NCI-H2081 (cell line): Measurements from ENCODE around the gene AUTS2.

Source experiments
- DNase-seq, 2 experiments: peaks; one replicate each; lab custom pipeline; 2025; lab: John Stamatoyannopoulos, UW

Gene AUTS2

DNA sequence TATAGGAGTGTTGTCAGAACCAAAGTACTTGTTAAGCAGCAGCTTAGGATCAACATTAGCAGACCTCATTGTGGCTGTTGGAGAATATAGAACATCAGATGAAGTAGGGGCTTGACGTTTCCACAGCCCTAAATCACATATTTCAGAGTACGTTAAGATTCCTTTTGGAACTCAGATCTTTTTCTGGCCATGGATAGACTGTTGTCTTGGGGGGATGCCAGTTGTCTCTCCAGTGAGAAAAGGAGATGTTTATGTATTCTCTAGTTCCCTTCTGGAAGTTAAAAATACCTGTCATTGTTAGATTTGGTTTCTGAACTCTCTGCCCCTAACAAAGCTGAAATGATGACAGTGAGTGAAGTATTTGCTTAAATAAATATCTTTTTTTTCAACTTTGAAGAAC is 191.3 kb downstream of the AUTS2 start:
- DNase-seq: no peak

DNA sequence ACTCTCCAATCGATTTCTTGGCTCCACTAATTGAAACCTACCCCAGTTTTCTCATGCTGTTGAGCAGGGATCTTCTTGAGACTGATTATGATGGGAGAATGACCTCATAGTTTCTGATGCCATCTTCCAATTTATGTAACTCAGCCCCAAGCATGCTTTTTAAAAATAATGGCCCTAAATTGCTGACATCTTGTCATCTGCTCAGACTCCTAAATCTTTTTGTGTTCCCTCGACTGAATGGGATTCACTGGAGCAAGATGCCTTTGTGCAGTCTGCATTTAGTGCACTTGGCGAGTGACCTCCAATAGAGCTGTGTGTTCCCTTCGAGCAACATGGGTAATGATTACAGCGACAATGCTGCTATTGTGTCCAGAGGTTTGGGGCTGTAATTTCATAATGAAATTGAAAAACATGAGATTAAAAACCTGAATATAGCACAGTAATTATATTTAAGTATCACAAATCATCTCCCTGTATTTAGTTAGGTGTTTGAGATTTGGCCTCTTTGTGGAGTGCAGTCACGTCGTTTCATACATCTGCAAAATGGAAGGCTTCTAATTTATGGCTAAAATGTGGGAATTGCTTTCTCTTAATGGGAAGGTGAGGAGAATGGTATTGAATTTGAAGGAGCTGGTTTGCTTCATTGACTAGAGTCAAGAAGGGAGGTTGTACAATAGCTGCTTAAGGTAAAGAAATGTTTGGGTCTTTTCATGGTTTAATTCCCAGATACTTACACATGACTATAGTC is 192.9 kb downstream of the AUTS2 start:
- DNase-seq: peak; percentile 75 to 93

DNA sequence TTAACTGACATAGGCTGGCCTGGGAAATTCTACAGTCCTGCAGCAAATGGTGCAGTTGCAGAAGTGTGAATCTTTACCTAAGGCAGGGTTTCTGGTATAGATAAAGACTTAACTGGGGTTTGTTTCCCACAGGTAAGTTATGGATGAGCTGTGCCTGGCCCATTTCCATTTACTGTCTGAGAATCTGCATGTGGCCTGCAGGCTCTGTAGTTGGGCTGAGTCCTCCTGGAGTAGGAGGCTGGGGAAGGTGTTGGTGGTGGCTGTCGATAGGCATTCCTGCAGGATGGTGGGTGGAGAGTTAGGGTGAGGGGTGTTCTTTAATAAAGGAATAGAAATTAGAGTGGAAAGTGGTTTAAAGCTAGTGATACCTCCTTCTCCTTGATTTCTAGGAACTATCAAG is 193.5 kb downstream of the AUTS2 start:
- DNase-seq: peak in 1 of 2 experiments; percentile 47

DNA sequence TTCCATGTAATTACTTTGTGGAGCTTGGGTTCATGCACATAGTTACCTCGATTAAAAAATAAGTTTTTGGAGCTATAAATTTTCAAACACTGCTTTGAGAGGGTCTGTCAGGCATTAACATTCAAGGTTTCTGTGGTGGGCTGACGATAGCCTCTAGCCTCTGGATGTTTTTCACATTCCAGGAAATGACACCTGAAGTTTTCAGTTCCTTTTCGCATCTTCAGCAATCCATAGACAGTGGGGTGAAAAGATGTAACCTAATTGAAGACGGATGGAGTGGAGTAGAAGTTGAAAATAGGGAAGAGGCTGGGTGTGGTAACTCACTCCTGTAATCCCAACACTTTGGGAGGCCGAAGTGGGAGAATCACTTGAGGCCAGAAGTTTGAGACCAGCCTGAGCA is 197.7 kb downstream of the AUTS2 start:
- DNase-seq: no peak

DNA sequence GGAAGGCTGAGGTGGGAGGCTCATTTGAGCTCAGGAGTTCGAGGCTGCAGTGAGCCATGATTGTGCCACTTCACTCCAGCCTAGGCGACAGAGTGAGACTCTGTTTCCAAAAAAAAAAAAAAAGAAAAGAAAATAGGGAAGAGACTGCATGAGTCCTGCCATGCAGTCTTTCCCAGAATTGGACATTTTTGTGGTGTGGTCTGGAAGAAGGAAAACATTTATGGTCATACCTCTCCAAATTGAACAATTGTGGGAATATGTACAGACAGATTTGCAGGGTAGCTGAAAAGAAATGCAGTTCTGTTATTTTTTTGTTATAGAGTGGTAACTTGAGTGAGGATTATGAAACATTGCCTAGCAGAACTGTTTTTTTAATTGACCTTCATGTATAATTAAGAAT is 198.1 kb downstream of the AUTS2 start:
- DNase-seq: no peak

DNA sequence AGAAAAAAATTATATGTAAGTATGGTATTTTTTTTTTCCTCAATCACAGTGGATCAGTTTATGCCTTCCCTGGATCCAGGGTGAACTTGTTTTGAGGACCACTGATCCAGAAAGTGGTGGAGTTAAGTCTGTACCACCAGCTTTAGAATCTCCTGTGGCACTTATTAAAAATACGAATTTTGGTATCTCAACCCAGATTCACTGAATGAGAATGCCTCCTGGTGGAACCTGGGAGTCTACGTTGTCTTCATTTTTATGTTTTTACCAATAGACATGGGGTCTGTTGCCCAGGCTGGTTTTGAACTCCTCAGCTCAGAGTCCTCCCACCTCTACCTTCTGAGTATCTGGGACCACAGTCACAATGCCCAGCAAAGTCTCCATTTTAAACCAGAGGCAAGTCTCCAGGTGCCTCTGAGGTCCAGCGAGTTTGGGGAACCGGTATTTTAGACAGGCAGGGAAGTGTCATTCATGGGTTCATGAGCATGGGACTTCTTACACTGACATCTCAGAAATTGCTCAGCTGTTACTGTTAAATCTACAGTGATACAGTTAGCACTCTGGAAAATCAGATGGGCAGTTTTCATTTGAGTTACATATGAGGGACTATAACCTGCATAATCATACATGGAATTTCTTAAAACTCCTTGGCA is 200.9 kb downstream of the AUTS2 start:
- no peak for DNase-seq

DNA sequence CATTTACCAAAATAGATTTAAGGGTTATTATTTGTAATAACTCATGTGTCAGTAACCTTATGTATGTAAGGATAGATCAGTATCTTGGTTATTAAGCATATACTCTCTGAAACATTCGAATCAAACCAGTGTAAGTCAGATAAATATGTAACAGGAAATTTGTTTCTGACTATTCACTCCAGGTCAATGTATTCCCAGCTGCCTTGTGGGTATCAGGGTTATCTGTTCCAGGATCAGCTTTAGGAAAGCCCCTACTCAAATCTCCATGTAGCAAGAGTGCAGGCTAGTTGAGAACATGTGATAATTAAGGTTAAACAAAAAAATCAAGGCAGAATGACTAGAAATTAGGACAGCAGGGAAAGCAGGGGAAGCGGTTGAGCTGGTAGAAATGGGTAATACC is 201.7 kb downstream of the AUTS2 start:
- no peak for DNase-seq

DNA sequence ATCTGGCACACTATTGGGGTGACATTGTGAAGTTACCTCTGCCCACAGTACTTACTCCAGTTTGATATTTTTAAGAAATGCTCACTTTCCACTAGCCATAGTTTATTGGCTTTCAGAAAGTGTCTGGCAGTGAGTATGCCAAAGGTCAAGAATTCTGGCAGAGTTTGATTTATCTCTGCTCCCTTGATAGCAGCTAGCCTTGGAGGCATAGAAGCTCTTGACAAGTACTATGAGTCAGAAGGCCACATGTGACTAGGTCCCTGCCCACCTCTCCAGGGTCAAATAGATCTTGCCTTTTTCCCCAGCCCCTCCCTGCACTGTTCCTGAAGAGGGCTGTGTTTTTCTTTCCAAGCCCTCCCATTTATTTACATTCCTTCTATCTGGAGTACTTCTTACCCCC is 202.2 kb downstream of the AUTS2 start:
- DNase-seq: no peak

DNA sequence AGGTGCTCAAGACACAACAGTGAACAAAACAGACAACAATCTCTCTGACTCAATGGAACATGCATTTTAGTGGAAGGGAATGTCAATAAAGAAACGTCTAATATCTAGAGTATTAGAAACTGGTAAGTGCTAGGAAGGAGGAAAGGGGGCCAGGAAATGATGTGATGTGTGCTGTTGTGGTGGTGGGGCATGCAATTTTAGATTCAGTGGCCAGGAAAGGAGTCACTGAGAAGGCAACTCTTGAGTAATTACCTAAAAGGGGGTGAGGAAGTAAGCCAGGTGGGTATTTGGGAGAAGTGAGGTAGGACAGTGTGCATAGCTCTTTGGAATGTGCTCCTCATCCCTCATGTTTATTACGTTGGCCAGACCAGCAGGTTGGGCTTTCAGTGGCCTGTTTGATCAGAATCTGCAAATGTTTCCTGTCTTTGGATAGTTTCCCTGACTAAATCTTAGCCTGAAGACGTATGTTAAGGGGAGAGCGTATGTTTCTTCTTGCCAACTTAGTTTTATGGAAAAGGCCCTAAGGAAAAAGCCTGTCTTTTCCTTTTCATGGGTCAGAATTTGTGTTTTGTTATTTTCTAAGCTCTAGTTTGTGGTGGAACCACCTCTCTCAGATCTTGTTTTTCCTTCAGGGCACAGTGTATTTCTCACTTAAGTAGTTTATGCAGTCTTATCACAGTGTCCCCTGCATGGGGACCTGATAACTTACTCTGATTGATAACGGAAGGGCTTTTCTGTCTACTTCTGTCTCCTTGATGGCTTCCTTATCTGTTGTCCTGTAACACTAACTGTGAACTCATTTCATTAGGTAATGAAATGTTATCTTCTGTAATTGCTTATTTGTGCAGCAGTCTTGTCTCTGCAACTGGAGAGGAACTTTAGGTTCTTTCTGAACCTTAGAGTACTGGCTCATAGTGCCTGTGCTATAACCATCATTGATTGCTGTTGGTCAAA is 203.7 kb downstream of the AUTS2 start:
- DNase-seq: no peak

DNA sequence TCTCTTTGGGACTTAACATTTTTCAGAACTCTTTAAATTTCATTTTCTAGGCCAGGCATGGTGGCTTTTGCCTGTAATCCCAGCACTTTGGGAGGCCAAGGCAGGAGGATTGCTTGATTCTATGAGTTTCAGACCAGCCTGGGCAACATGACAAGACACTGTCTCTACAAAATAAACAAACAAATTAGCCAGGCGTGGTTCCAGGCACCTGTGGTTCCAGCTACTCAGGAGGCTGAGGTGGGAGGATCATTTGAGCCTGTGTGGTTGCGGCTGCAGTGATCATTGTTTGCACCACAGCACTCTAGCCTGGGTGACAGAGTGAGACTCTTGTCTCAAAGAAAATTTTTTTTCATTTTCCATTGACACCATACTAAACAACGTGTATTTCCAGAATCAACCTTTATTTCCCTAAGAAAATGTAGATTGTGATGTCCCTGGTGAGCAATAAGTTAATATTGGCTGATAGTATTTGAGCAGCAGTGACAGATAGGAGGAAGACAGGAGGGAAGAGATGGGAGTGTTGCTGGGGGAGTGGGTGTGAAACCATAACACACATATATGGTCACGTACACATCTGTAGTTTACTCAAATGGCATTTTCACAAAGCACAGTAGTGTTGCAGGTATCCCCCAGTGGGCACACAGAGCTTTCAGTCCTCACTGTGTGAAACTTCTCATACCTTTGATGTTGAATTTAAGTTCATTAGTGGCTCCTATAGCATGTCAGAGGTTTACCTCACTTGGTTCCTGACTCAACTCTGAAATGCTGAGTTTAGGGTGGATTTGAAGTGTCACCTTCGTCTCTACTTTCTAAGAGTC is 205.6 kb downstream of the AUTS2 start:
- DNase-seq: peak in 1 of 2 experiments; percentile 40

DNA sequence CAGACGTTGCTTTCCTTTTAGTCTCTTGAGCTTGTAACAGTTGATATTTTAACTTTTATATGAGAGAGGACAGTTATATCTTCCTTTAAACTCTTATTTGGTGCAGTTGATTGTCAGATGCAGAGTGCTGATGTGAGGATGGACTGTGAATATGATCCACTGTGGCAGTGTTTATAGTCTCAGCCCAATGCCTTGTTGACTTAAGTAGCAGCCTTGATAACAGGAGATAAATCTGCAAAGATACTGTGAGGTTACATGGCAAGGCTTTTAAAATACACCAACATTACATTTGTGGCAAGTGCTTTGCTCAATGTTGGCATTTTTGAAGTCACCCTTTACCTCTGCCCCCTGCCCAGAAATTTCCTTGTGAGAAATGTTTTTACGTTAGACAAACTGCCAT is 206.7 kb downstream of the AUTS2 start:
- no peak for DNase-seq

DNA sequence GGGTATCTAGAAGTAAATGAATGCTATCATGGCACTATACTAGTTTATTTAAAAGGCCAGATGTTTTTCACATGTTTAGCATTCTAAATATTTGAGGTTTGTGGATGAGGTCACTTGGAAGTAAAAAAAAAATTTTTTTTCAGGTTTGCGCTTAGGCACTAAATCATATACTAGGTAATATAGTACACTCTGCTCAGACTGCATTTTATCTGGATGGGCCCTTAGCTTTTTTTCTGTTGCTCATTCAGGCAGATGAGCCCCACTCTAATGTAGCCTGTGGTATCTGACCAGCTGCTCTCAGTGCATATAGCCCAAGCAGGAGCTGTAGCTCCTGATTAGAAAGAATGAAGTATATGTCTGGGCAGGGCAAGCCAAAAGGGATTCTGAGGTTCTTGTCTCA is 210.1 kb downstream of the AUTS2 start:
- DNase-seq: no peak

DNA sequence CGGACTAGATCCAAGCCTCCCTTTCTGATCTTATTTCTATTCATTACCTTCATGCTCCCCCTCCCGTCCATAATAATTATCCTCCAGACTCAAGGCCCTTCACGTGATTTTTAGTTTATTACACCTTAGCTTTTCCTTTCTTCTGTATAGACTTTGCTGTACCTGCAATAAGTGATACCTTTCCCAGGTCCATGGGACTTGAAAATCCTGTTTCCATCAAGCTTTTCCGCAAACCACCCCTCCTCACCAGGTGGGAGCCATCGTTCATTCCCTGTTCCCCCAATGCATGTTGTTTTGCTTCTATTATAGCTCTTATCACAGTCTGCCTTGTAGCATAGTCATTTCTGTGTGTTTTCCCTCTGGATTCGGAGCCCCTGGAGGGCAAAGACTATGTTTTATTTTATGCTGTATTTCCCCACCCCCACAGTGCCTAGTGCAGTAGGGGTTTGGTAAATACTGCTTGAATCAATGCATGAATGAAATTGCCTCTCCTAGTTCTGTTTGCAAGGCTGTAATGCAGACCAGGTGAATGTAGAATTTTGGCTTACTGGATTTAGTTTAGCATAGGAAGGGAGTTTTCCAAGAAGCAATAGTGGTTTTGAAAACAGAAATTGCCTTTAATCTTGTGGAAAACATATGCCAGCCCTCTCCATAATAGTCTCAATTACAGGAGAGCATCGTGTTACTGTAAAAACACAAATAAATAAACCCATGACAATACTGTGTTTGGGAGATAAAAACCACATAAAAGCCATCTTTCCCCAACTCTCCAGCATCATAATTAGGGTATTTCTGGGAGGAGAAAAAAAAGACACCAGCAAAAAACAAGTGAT is 213.4 kb downstream of the AUTS2 start:
- peak; percentile 59 to 62 for DNase-seq

DNA sequence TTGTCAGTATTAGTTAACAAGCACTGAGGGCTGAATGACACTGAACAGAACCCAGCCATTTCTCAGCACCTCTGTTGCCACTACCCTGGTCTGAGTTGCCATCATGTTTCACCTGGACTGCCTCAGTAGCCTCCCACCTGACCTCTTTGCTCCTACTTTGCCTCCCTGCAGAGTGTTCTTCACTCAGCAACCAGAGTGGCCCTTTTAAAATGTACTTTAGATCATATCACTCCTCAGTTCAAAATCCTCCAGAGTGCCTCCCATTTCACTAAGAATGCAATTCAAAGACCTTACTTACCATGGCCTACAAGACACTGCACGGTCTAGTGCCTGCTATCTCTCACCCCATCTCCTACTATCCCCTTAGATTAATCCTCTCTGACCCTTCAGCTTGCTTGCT is 214.5 kb downstream of the AUTS2 start:
- no peak for DNase-seq

DNA sequence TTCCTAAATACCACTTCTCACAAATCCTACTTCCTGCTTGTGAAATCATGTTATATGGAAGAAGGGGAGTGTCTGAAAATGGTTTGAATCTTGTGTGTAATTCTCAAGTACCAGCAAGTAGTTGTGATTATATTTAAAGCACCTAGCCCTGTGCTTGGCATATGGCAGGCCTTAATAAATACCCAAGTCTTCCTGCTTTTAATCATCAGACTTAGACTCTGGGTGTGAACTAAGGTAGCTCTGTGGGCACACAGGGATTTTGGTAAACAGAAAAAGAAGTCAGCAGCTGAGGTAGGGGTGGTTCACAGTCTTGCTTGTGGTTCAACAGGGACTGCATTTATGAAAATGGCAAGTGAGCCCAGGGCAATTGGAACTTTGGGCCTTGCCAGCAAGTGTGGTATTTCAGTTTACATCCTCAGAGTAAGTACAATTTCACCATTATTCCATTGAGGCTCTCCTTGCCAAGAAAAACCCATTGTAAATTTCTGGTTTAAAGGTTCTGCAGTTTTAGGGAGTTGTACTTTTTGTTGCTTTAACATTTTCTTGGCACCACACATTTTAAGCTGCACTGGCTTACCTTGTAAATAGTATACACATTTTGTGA is 215.5 kb downstream of the AUTS2 start:
- no peak for DNase-seq

DNA sequence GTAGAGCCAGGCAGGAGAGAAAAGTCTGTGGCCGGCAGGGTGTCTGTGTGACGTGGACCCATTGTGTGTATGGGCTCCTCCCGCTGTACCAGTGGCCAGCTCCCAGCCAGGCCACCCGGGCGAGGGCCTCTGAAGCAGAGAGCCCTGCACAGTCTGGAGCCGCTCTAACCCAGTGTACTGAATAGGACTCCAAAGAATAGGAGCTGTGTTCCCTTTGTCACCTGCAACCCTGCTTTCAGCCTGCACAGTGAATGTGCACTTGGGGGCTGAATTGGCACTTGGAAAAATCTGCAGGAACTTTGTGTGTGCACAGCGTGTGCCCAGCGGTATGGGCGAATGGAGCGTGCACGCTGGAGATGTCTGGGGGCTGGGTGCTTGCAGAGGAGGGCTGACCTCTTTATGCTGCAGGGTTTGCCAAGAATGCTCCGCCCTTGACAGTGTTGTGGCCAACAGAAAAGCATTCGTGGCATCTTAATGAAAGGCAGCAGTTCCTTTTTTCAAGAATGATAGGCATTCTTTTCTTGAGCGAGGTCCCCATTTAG is 216.2 kb downstream of the AUTS2 start:
- DNase-seq: peak; percentile 55 to 66

DNA sequence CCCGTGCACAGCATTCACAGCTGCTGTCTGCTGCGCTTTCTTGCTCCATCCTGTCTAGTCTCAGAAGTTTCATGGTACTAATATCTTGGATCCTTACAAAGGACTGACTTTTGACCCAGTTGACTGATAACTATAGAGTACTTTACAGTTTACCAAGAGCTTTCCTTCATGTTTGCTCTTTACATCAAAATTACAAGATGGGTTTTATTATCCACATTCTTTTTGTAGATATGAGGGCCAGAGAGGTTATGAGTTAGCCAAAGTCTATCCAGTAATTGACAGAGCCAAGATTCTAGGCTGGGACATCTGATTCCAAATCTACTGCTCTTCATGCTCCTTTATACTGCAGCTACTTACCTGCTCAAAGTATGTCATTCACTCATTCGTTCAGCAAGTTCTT is 218.2 kb downstream of the AUTS2 start:
- no peak for DNase-seq

DNA sequence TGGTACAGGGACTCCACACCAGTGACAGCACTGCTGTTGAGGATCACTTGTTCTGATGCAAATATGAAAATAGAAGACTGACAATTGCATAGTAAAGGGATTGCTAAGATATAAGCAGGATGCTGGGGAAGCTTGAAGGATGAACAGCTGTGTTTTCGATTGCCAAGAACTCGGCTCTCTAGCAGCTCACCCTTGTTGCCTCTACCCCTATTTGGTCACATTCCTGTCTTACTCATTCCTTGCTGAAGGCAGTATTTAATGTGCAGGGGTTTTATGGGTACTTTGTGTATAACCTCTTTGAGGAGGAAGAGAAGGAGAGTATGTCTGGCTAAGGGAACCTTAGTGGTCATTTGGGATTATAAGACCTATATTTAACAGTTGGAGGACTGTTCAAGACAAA is 218.8 kb downstream of the AUTS2 start:
- no peak for DNase-seq

DNA sequence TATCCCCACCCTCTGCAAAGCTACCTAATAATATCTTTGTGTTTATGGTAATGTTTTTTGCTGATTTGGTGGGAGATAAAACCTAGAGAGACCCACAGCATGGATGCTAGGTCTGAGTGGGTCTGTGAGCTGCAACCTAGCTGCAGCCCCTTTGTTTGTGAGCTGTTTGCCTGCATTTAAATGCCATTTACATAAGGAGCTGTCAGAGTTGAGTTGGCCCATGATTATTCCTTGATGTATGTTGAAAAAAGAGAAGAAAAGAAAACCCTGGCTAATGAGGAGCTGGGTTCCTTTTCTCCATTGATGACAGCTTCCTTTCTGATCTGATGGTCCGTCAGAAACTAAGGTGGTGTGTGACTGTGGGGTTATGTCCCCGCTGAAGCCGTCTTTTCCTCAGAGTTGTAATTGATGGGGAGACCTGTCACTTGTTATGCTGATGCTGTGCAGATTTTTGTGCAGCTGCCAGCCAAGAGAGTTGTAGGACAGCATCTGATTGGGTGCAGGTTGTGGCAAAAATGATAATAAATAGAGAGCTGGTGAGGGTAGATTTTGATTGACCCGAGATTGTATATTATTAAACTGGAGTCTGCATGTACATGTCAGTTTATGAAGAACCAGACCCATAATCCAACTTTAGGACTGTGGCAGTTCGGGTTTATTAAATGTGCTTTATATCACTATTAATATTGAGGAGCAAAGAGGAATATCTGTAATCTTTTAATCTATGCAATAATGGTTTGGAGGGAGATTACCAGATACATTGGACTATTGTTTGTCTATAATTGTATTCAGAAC is 219.8 kb downstream of the AUTS2 start:
- DNase-seq: no peak
